Left forelimb (tissue), 1 donor: ENCODE results near the gene RTN4R.
A peak's percentile ranks its signal among the peaks of the same experiment; 100 is the strongest.
"Not testable (repeated sequence)": the region's sequence is repeated elsewhere in the genome, so short reads cannot be mapped to it uniquely, and the experiment has no call there.

ENCODE experiments used
- DNase-seq: peaks from one replicate; pipeline ENCODE4 v3.0.0-alpha.2; 2018; ENCODE audit warnings: low spot score

RTN4R gene

GRCh38 chr22:20305894-20306645 is 38.0 kb upstream of the RTN4R start:
- no peak for DNase-seq

GRCh38 chr22:20305230-20305893 is 37.2 kb upstream of the RTN4R start:
- not testable (repeated sequence) for DNase-seq

GRCh38 chr22:20304646-20305045 is 36.5 kb upstream of the RTN4R start:
- DNase-seq = no peak

GRCh38 chr22:20303229-20303534 is 35.1 kb upstream of the RTN4R start:
- not testable (repeated sequence) for DNase-seq

- DNase-seq = no peak
These were observed 34.5 kb upstream of the RTN4R start for GRCh38 chr22:20302438-20303228.

GRCh38 chr22:20299746-20300136 is 31.6 kb upstream of the RTN4R start:
- no peak for DNase-seq

- peak; percentile 78 for DNase-seq
These were observed 31.0 kb upstream of the RTN4R start for GRCh38 chr22:20298803-20299745.

- DNase-seq = no peak
These were observed 30.1 kb upstream of the RTN4R start for GRCh38 chr22:20298110-20298802.

GRCh38 chr22:20297414-20298109 is 29.4 kb upstream of the RTN4R start:
- DNase-seq = no peak

- DNase-seq = no peak
These were observed 28.5 kb upstream of the RTN4R start for GRCh38 chr22:20296598-20296997.

- DNase-seq = no peak
These were observed 27.3 kb upstream of the RTN4R start for GRCh38 chr22:20295262-20296064.

- DNase-seq = no peak
These were observed 24.6 kb upstream of the RTN4R start for GRCh38 chr22:20292673-20293232.

- no peak for DNase-seq
These were observed 24.0 kb upstream of the RTN4R start for GRCh38 chr22:20292108-20292507.

GRCh38 chr22:20291604-20292063 is 23.5 kb upstream of the RTN4R start:
- DNase-seq = no peak

GRCh38 chr22:20291249-20291586 is 23.1 kb upstream of the RTN4R start:
- no peak for DNase-seq

- no peak for DNase-seq
These were observed 22.6 kb upstream of the RTN4R start for GRCh38 chr22:20290578-20291248.

- DNase-seq = no peak
These were observed 21.9 kb upstream of the RTN4R start for GRCh38 chr22:20290045-20290392.

- DNase-seq = not testable (repeated sequence)
These were observed 21.3 kb upstream of the RTN4R start for GRCh38 chr22:20289182-20290044.
